Retina (tissue), 1 donor: ENCODE measurements around the gene CDH22.

ENCODE experiments used
- DNase-seq: peaks from one replicate; pipeline ENCODE4 v3.0.0-alpha.2; 2016

CDH22 gene

GRCh38 chr20:46296526-46297250 lies 11.6 kb downstream of the CDH22 start:
- no peak for DNase-seq

GRCh38 chr20:46293084-46293483 lies 15.2 kb downstream of the CDH22 start:
- DNase-seq = peak; percentile 58

- no peak for DNase-seq
These were observed 16.9 kb downstream of the CDH22 start for GRCh38 chr20:46291401-46291800.

- no peak for DNase-seq
These were observed 18.9 kb downstream of the CDH22 start for GRCh38 chr20:46289432-46289831.

DNA sequence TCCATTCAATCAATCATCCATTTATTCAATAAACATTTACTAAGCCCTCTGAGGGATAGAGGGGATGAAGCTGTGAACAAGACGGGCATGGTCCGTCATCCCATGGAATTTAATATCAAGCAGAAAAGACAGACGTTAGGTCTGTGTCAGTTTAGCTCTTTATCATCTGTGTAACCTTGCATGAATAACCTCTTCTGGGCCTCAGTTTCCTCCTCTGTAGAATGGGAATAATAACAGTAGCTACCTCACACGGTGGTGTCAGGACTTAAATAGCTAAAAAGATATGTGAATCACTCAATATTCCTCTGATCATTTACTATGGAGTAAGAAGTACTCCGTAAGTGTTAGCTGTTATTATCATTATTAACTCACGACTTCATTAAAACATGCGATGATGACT lies 21.3 kb downstream of the CDH22 start:
- DNase-seq = no peak

DNA sequence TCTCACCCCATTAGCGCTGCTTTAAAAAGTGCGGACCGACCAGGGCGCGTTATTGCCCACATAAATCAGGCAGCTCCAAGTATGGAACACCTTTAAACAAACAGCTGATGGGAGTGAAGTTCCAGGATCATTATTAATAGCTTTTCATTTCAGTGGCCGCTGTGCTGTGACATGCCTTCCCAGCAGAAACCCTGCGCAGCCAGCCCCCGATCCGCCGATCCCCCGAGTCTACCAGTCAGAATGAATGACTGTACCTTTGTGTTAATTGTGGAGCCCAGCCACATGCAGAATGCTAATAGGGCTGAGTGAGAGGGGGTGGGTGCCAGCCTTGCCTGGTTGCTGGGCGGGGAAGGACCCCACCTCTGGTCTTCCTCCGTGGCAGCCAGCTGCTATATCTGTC lies 21.9 kb downstream of the CDH22 start:
- peak; percentile 28 for DNase-seq

DNA sequence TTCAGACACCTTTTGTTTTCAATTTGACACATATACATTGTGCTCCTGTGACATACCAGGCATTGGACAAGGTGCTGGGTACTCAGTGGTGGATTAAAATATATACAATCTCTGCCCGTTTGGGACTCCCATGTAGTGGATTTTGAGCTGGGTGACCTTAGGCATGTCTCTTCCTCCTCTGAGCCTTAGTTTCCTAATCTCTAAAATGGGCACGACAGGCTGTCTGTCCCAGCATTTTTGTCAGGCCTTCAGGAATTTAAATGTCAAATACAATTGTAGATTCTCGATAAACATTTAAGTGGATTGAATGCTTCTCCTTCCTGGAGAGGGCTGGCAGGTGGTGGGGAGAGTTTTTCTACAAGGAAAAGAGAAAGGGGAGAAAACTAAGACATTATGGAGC lies 22.6 kb downstream of the CDH22 start:
- no peak for DNase-seq

GRCh38 chr20:46285072-46285471 lies 23.2 kb downstream of the CDH22 start:
- no peak for DNase-seq

DNA sequence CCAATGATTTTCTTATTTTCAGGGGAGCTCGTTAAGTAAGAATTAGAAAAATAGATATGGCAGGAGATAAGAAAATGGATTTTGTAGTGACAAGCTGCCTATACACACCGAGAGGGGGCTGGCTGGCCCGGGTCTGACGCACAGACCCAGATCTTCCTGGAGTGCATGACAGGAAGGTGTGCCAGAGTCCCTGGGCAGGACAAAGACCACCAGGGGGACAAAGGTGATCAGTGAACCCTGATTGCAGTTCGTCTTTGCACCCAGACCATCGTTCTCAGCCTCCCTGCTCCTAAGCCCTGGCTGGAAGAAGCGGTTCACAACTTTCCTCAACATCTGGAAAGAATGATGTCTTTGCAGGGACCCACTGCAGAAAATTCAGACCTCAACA lies 24.3 kb downstream of the CDH22 start:
- DNase-seq = no peak

- no peak for DNase-seq
These were observed 24.8 kb downstream of the CDH22 start for GRCh38 chr20:46283426-46284039.

- DNase-seq = peak; percentile 34
These were observed 25.6 kb downstream of the CDH22 start for GRCh38 chr20:46282669-46283068.

- no peak for DNase-seq
These were observed 29.2 kb downstream of the CDH22 start for GRCh38 chr20:46279103-46279502.

DNA sequence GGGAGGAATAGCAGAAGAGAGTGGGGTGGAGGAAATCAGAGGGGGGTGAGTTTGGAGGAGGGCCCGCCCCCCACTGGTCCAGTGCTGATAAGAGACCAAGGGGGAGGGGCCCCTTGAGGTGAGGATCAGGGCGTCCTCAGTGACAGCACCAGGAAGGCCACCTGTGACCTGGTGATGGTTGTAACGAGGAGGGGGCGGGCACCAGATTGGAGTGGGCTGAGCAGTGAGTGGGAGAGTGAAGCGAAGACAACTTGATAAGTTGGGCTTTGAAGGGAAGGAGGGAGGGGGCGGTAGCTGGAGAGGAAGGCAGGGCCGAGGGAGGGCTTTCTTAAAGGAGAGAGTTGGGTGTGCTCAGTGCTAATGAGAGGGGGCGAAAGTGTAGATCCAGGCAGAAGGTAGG lies 30.7 kb downstream of the CDH22 start:
- DNase-seq = no peak

DNA sequence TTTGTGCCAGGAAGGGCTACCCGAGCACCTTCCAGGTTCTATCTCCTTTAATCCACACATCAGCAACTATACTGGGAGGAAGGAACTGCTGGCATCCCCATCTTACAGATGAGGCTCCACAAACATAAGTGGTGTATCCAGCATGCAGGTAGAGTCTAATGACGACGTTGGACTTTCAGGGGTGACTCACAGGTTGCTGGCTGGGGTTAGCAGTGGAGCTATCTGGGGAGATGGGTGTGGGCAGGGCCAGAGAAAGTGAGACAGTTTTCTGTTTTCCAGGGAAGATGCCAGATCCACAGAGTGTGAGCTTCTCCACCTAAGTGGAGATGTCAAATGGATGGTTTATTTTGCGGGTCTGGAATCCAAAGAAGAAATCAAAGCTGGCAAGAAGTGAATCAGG lies 31.8 kb downstream of the CDH22 start:
- no peak for DNase-seq

DNA sequence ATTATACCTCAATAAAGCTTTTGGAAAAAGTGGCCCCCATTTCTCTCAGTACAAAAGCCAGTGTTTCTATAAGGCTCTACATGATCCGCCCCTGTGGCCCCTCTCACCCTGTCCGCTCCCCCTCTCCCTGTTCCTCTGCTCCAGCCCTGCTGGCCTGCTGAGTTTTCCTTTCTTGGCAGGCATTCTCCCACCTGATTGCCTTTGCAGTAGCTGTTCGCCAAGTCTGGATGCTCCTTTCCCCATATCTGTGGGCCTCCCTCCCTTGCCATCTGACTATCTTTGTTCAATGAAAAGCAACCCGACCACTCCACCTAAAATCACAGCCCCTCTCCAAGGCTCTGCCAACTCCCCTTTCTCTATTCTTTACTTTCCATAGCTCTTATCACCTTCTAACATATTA lies 33.2 kb downstream of the CDH22 start:
- DNase-seq = no peak

GRCh38 chr20:46273717-46274116 lies 34.6 kb downstream of the CDH22 start:
- no peak for DNase-seq

DNA sequence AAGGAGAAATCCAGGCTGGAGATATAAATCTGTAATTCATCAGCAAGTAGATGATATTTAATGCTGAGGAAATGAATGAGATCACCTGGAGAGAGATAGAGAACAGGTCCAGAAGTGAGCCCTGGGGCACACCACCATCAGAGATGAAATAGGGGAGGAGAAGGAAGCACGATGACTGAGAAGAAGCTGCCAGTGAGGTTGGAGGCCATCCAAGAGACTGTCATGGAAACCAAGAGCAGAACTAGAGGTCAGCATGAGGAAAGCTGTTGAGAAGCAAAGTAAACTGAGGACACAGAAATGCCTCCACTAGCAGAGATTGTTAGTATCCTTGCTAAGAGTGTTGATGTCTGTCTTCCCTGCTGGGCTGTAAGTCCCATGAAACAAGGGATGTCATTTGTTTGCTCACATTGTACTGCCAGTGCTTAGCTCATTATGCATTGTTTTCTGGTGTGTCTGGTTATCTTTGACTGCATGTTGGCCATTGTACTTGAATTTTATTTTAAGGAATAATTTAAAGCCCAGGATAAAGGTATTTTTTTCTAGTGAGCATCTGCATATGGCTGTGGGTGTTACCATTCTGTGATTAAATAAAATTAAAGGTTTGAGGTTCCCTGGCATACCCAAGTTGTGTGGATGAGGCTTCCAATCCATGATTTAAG lies 35.8 kb downstream of the CDH22 start:
- DNase-seq = no peak

DNA sequence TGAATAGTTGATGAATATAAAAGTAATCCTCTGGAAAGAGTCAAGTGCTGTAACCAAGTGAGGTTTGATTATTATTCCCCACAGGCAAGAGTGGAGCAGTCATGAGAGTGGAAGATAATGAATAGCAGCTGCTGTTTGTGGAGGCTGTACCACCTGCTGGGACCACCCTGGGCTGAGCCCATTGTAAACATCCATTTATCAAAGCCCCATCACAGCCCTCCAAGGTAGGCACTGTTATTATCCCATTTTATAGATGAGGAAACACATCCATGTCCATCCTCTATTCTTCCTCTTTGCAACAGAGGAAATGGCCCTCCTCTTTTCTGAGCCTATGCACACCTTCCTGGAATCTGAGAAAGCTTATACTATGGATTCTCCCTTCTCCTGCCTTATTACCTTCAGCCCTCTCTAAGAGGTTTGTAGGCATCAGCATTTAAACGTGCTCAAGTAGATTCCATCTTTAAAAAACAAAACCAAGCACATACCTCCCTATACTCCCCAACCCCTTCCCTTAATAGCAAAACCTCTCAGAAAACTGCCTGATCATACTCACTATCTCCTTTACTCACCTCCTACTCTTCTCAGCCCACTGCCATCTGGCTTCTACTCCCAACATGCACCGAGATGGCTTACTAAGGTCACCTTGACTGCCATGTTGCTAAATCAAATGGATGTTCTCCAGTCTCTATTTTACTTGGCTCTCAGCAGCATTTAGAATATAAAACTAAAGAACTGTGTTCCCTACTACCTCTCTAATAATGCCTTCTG lies 37.1 kb downstream of the CDH22 start:
- no peak for DNase-seq

DNA sequence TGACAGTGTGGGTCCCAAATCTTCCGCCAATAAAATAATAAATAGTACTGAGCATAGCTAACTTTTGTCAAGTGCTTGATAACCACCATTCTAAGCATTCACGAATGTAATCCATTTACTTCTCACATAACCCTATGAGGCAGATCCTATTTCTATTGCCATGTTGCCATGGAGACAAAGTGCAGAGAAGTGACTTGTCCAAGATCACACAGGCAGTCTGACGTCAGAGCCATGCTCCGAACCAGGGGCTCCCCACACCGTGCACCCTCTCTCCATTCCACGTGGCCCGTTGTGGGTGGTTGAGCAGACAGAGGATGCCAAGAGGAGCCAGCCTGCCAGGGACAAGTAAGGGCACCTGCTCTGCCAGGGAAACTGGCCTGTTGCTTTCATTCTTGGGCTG lies 38.9 kb downstream of the CDH22 start:
- no peak for DNase-seq

DNA sequence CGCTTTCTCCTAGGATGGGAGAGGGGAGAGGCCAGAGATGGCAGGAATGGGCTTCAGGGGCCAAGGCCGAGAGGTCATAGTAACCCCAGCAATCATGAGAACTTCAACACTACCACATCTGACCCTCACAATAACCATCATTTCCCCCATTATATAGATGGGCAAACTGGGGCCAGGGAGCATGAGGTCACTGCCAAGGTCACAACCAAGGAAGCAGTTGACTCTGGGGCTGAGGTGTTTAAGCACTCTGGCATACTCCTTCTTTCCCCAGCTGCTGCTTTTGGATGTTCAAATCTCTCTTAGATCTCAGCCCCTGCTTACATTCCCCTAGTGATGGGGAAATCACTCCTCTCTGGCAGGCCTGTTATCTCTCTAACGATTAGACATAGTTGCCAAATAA lies 39.6 kb downstream of the CDH22 start:
- no peak for DNase-seq

- DNase-seq = peak; percentile 87
These were observed 40.1 kb downstream of the CDH22 start for GRCh38 chr20:46268131-46268614.

- peak; percentile 20 for DNase-seq
These were observed 40.9 kb downstream of the CDH22 start for GRCh38 chr20:46267108-46268105.
